Neuronal stem cell (in vitro differentiated cells): ENCODE results near the gene AP1B1.

Experiments used
- DNase-seq: peaks from one replicate; pipeline ENCODE4 v3.0.0-alpha.2; 2013; ENCODE audit warnings: low spot score
- H2AFZ ChIP-seq: one replicate; pipeline ENCODE4 v1.6.1; 2013; ENCODE audit warnings: mild to moderate bottlenecking, low read length, inconsistent platforms
- H2AK5ac ChIP-seq: 2 replicates; pipeline ENCODE4 v1.6.1; 2013; ENCODE audit warnings: low read depth, mild to moderate bottlenecking, inconsistent platforms, low read length, moderate library complexity, mixed read lengths
- H2BK120ac ChIP-seq: 2 replicates; pipeline ENCODE4 v1.6.1; 2013; ENCODE audit warnings: low read depth, mild to moderate bottlenecking, inconsistent platforms, low read length, moderate library complexity, mixed read lengths
- H2BK12ac ChIP-seq: one replicate; pipeline ENCODE4 v1.6.1; 2013; ENCODE audit warnings: low read length, inconsistent platforms
- H2BK15ac ChIP-seq: 2 replicates; pipeline ENCODE4 v1.6.1; 2013; ENCODE audit warnings: mild to moderate bottlenecking, low read length, inconsistent platforms, mixed read lengths
- H2BK5ac ChIP-seq: one replicate; pipeline ENCODE4 v1.6.1; 2013; ENCODE audit warnings: inconsistent platforms, mild to moderate bottlenecking, low read length, moderate library complexity
- H3K14ac ChIP-seq: one replicate; pipeline ENCODE4 v1.6.1; 2013; ENCODE audit warnings: low read length, inconsistent platforms
- H3K18ac ChIP-seq: 2 replicates; pipeline ENCODE4 v1.6.1; 2013; ENCODE audit warnings: low read length, inconsistent platforms
- H3K23ac ChIP-seq: 2 replicates; pipeline ENCODE4 v1.6.1; 2013; ENCODE audit warnings: low read depth, mild to moderate bottlenecking, mixed read lengths, low read length, inconsistent platforms; ENCODE audit not compliant: poor library complexity
- H3K27ac ChIP-seq: replicated peaks from 3 replicates; pipeline ENCODE4 v1.5.1; 2013; ENCODE audit warnings: low read length, inconsistent platforms
- H3K27me3 ChIP-seq, 3 experiments: 2 replicates each; pipeline ENCODE4 v1.6.1; 2013; ENCODE audit warnings: low read length in 3 of 3, mild to moderate bottlenecking in 2 of 3, inconsistent platforms in 1 of 3, low read depth in 1 of 3, mixed read lengths in 1 of 3, moderate library complexity in 1 of 3; ENCODE audit not compliant: control insufficient read depth in 3 of 3, insufficient read depth in 3 of 3
- H3K36me3 ChIP-seq, 2 donors: replicated peaks in 1 of 2; 2 replicates each; pipeline ENCODE4 v1.6.1; 2013; ENCODE audit warnings: low read length in 2 of 2; ENCODE audit not compliant: control insufficient read depth in 2 of 2, insufficient read depth in 2 of 2
- H3K4ac ChIP-seq: 2 replicates; pipeline ENCODE4 v1.6.1; 2013; ENCODE audit warnings: inconsistent platforms, mild to moderate bottlenecking, low read length, moderate library complexity
- H3K4me1 ChIP-seq, 2 donors: 1 replicate in 1 of 2; 2 replicates in 1 of 2; pipeline ENCODE4 v1.6.1; 2013; ENCODE audit warnings: low read length in 2 of 2, low read depth in 1 of 2; ENCODE audit not compliant: control insufficient read depth in 2 of 2, insufficient read depth in 1 of 2
- H3K4me2 ChIP-seq: one replicate; pipeline ENCODE4 v1.6.1; 2013; ENCODE audit warnings: mild to moderate bottlenecking, low read length, inconsistent platforms; ENCODE audit not compliant: insufficient read depth, poor library complexity, severe bottlenecking
- H3K4me3 ChIP-seq, 2 donors: 2 replicates each; pipeline ENCODE4 v1.5.1; 2013; ENCODE audit warnings: low read length in 2 of 2, mild to moderate bottlenecking in 2 of 2, inconsistent platforms in 1 of 2, moderate library complexity in 1 of 2
- H3K79me1 ChIP-seq: one replicate; pipeline ENCODE4 v1.6.1; 2013; ENCODE audit warnings: low read depth, mild to moderate bottlenecking, inconsistent platforms, low read length, moderate library complexity
- H3K9ac ChIP-seq: one replicate; pipeline ENCODE4 v1.6.1; 2013; ENCODE audit warnings: mild to moderate bottlenecking, low read depth, low read length, inconsistent platforms; ENCODE audit not compliant: poor library complexity
- H3K9me3 ChIP-seq, 2 donors: replicated peaks in 1 of 2; 2 replicates each; pipeline versions ENCODE3 to v1.6.1; 2013; ENCODE audit warnings: low read length in 2 of 2, mild to moderate bottlenecking in 2 of 2, inconsistent platforms in 1 of 2, low read depth in 1 of 2, mixed read lengths in 1 of 2, moderate library complexity in 1 of 2; ENCODE audit not compliant: control insufficient read depth in 2 of 2, insufficient read depth in 1 of 2
- H4K8ac ChIP-seq: one replicate; pipeline ENCODE4 v1.6.1; 2013; ENCODE audit warnings: low read depth, mild to moderate bottlenecking, inconsistent platforms, low read length, moderate library complexity
- H4K91ac ChIP-seq: one replicate; pipeline ENCODE4 v1.6.1; 2013; ENCODE audit warnings: low read length, low read depth, mild to moderate bottlenecking, inconsistent platforms; ENCODE audit not compliant: poor library complexity
- WGBS, 2 donors: extraction: QIAGEN DNeasy Blood & Tissue Kit; methylation state at CpG; one replicate each; pipeline ENCODE4 v1.1.7; 2013; ENCODE audit warnings: missing lambda C conversion rate in 2 of 2, mixed read lengths in 1 of 2; ENCODE audit not compliant: insufficient read length in 2 of 2, insufficient replicate concordance in 1 of 2; ENCODE audit errors: extremely low coverage in 2 of 2; 5-methylcytosine and 5-hydroxymethylcytosine counted together

Gene AP1B1

DNA sequence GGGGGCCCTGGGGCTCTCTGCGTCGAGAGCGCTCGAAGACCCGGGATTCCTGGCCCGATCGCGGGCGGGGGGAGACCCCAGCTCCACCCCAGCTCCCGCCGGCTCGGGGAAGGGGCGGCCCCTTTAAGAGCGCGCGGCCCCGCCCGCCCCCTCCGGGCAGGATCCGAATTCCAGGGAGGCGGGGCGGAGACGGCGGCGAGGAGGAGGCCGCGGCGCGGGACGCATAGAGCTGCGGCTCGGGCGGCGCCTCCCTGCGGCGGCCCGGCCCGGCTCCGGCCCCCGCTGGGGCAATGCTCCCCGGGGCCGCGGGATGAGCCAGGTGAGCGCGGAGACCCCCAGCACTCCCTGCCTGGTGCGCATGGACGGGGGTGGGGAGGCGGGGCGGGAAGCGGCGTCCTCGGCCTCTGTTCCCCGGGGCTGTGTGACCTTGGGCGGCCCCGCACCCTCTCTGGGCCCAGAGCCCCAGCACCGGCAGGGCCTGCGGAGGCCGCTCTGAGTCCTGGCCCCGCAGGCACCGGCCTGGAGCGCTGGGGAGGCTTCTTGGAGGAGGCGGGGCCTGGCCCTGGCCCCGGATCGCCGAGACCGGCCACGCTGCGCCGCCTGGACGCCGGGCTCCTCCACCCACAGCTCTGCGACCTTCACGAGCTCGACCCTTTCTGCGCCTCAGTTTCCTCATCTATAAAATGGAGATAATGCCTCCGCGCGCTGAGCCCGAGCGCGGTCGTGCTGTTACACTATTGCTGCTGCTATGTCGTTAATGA is 81.4 kb downstream of the AP1B1 start:
- no peak overlapping the region for H4K91ac ChIP-seq
- peak overlapping the region; percentile 84 for H2BK120ac ChIP-seq
- H2AFZ ChIP-seq: peak overlapping the region; percentile 99
- H2AK5ac ChIP-seq: peak overlapping the region; percentile 1
- H3K79me1 ChIP-seq: peaks cover 4% of the 10 kb centered on the region
- H2BK15ac ChIP-seq: peak overlapping the region; percentile 97
- peak overlapping the region; percentile 45 for H3K23ac ChIP-seq
- no CpG with 5 or more reads among the region's 83 CpGs for WGBS, 2 donors
- H2BK12ac ChIP-seq: no peak overlapping the region
- DNase-seq: peak; percentile 83
- peaks cover 22 to 28% of the 10 kb centered on the region in 2 donors for H3K4me1 ChIP-seq
- H3K27me3 ChIP-seq: peaks cover 0 to 4% (median 0%) of the 10 kb centered on the region in 3 experiments
- H3K27ac ChIP-seq: peak overlapping the region; percentile 88
- no peak overlapping the region for H3K14ac ChIP-seq
- no peaks in the 10 kb centered on the region for H3K9me3 ChIP-seq
- H2BK5ac ChIP-seq: peak overlapping the region; percentile 97
- peak overlapping the region; percentile 90 for H3K4me2 ChIP-seq
- peak overlapping the region; percentile 98 for H3K18ac ChIP-seq
- no peak overlapping the region for H3K9ac ChIP-seq
- H3K36me3 ChIP-seq: no peaks in the 10 kb centered on the region
- H4K8ac ChIP-seq: no peak overlapping the region
- H3K4me3 ChIP-seq: peak overlapping the region; percentile 59 to 83
- H3K4ac ChIP-seq: no peak overlapping the region

- Histone ChIP-seq H3K4me3 (peak within 1 kb of the TSS; percentile 59 to 83), H4K8ac (no peak within 1 kb of the TSS), H3K27ac (peak within 1 kb of the TSS; percentile 88), H4K91ac (peak within 1 kb of the TSS; percentile 82), H2BK15ac (peak within 1 kb of the TSS; percentile 99), H3K9me3 (no peaks in the 10 kb centered on the region), H2AFZ (peak within 1 kb of the TSS; percentile 99), H3K4me2 (peak within 1 kb of the TSS; percentile 90), H3K36me3 (peaks cover 2 to 6% of the 10 kb centered on the region in 2 donors), H3K9ac (no peak within 1 kb of the TSS), H3K18ac (peak within 1 kb of the TSS; percentile 98), H3K79me1 (peaks cover 4% of the 10 kb centered on the region), H2BK120ac (peak within 1 kb of the TSS; percentile 84), H3K23ac (peak within 1 kb of the TSS; percentile 45), H2BK12ac (peak within 1 kb of the TSS; percentile 27), H2AK5ac (peak within 1 kb of the TSS; percentile 71), H3K14ac (no peak within 1 kb of the TSS), H3K27me3 (peaks cover 0 to 4% (median 0%) of the 10 kb centered on the region in 3 experiments), H3K4ac (peak within 1 kb of the TSS; percentile 77), H3K4me1 (peaks cover 20 to 23% of the 10 kb centered on the region in 2 donors), H2BK5ac (peak within 1 kb of the TSS; percentile 97)
- no CpG with 5 or more reads among the region's 40 CpGs for WGBS, 2 donors
- peak; percentile 61 for DNase-seq
Observed at GRCh38 chr22:29306175-29306834, 82.1 kb downstream of the AP1B1 start, which contains the start of gene GAS2L1. GAS2L1 (plus strand) TSS chr22:29306650; CDS start chr22:29308106, 1,456 bp downstream.

- Histone ChIP-seq H4K91ac (no peak overlapping the region), H3K27me3 (peaks cover 0 to 4% (median 0%) of the 10 kb centered on the region in 3 experiments), H3K4me3 (peak overlapping the region; percentile 59 to 61), H3K4me2 (peak overlapping the region; percentile 90), H3K14ac (no peak overlapping the region), H3K79me1 (peaks cover 4% of the 10 kb centered on the region), H2BK120ac (no peak overlapping the region), H3K4ac (no peak overlapping the region), H3K27ac (no peak overlapping the region), H4K8ac (no peak overlapping the region), H2BK15ac (peak overlapping the region; percentile 93), H2BK12ac (peak overlapping the region; percentile 27), H2AFZ (peak overlapping the region; percentile 99), H3K9me3 (no peaks in the 10 kb centered on the region), H3K23ac (peak overlapping the region; percentile 44), H3K18ac (peak overlapping the region; percentile 50), H2AK5ac (no peak overlapping the region), H3K36me3 (peaks cover 4 to 11% of the 10 kb centered on the region in 2 donors), H3K4me1 (peaks cover 16 to 18% of the 10 kb centered on the region in 2 donors), H2BK5ac (no peak overlapping the region), H3K9ac (no peak overlapping the region)
- no peak for DNase-seq
- WGBS, 2 donors: no CpG with 5 or more reads among the region's 7 CpGs
Observed at GRCh38 chr22:29305836-29306174, 82.6 kb downstream of the AP1B1 start.
